SK-MEL-5 (cell line): Measurements from ENCODE around the gene CAD. TPM values are rescaled to one million over a fixed set of nuclear protein-coding genes. Genes with fewer than 3 reads are reported as not detected.

ENCODE experiments used
- DNase-seq: peaks from one replicate; pipeline ENCODE4 v3.0.0-alpha.2; 2016; ENCODE audit warnings: low read depth, low spot score
- in situ Hi-C: cut with HindIII; loops from 2 replicates; pipeline ENCODE4 v1.10.0; 2016; ENCODE audit warnings: low sequenced_read_pairs, high pct_unique_total_duplicates, low pct_unique_long_range_greater_than_20kb
- total RNA-seq: library from RNA; depleted of rRNA; stranded (reverse); fragments of >200 nt; shearing (Covaris generic); gene quantifications from 2 replicates; pipeline ENCODE4 v1.2.3, GENCODE V29; 2014

CAD gene
- total RNA-seq, 1 experiment from 2014 or later: 37.0 TPM

DNA sequence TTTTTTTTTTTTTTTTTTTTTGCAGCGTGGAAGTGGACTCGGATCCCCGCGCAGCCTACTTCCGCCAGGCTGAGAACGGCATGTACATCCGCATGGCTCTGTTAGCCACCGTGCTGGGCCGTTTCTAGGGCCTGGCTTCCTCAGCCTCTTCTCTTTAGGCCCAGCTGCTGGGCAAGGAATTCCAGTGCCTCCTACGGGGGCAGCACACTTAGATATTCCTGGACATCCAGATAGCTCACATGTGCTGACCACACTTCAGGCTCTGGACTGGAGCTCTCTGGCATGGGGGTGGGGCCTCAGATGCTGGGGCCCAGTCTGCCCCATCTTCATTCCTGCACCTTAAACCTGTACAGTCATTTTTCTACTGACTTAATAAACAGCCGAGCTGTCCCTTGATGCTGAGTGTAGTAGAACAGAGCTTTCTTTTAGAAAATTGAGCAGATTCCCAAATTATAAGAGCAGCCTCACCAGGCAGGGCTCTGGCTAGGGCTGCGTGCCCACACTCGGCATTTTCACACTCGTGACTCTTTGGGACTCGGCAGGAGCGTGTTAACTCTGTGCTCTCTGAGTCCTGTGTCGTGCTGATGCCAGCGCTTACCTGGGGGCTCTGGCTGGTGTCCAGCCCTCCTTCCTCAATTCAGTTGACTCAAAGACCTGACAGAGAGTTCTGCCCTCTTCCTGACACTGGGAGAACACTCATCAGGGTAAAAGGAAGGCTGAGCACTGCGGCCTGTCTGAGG lies 26.4 kb downstream of the CAD start:
- DNase-seq: no peak
- in situ Hi-C loops: no loop called here

DNA sequence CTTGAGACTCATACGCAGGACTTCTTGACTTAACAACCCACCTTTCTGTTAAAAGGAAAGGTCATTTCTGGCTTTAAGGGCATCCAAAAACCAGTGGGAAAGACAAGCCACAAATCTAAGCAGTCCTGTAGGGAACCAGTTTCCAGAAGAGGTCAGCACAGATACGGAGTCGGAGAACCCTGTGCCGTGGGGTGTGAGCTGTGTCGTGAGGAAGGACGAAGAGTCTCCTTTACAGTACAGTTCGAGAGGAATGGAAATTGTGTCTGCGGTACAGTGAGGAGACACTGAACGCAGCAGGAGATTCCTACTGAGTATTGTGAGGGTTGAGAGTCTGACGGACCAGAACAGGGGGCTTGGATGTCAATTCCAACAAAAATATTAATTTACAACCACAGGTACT lies 27.9 kb downstream of the CAD start:
- in situ Hi-C loops: no loop called here
- no peak for DNase-seq

GRCh38 chr2:27245626-27246025 lies 28.5 kb downstream of the CAD start:
- in situ Hi-C loops: no loop called here
- DNase-seq: no peak

- DNase-seq: no peak
- in situ Hi-C loops: no loop called here
Observed at GRCh38 chr2:27247893-27248292, 30.7 kb downstream of the CAD start.

- in situ Hi-C loops: no loop called here
- no peak for DNase-seq
Observed at GRCh38 chr2:27249159-27249890, 32.2 kb downstream of the CAD start.

GRCh38 chr2:27249891-27250651 lies 32.9 kb downstream of the CAD start:
- DNase-seq: peak; percentile 73
- in situ Hi-C loops: no loop called here

GRCh38 chr2:27250652-27251379 lies 33.6 kb downstream of the CAD start:
- in situ Hi-C loops: no loop called here
- no peak for DNase-seq

DNA sequence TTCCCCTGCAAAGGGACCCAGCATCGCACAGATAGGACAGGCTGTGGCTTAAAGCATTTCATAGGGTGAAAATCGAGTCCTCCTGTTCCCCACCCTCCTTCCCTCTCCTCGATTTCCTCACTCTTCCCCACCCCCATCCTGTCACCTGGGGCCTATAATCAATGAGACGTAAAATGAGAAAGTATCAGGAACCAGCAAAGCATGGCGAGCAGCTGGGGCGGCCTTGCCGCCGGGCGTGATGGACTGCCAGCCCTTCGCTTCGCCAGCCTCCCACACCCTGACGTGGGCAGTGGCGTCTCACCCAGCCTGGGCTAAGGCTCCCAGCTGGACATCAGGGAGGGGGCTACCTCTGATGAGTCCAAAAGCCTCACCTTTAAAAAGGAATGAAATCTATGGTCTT lies 34.6 kb downstream of the CAD start:
- in situ Hi-C loops: no loop called here

GRCh38 chr2:27255187-27255586 lies 38.0 kb downstream of the CAD start:
- in situ Hi-C loops: no loop called here
- DNase-seq: no peak

More for the DNA sequence above, 34.6 kb downstream of the CAD start:
- DNase-seq: no peak

DNA sequence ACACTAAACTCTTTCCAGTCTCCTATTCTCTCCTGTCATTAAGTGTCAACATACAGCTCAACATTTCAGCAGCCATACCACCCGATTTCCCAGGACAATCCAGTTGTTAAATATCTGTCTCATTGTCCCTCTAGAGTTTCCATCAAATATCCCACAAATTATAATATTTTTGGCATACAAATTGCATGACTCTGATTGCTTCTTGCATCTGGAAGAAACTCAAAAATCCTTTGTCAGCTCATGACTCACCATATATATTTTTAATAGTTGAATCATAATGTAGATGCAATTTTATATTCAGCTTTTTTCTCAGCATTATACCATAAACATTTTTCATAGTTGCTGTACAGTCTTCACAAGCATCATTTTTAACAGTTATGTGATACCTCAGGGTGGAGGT lies 38.5 kb downstream of the CAD start:
- no peak for DNase-seq
- in situ Hi-C loops: no loop called here

DNA sequence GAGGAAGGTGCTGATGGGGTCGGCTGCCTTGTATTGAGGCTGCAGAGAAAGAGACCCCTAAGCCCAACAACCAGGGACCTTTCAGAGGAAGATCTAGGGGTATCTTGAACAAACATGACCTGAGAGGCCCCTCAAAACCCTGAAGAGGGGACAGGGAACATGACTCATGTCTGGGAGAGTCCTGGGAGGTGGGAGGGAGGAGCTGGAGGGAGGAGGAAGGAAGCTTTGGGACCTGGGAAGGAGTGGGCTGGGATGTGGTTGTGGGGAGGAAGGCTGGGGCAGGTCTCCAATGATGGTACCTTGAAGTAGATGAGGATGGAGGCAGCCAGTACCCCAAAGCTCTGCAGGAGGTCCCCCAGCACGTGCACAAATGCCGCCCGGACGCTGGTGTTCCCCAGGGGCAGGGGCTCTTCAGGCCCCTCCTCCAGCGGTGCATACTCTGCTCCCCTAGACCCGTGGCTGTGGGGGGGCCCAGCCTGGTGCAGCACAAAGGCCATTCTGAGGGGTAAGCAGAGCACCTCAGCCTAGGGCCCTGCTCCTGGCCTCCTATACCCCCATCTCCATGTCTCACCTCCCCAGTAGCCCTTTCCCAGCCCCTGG lies 39.8 kb downstream of the CAD start:
- in situ Hi-C loops: no loop called here
- no peak for DNase-seq

GRCh38 chr2:27258051-27258450 lies 40.9 kb downstream of the CAD start:
- in situ Hi-C loops: no loop called here
- no peak for DNase-seq

GRCh38 chr2:27261241-27261925 lies 44.2 kb downstream of the CAD start:
- in situ Hi-C loops: no loop called here
- no peak for DNase-seq

DNA sequence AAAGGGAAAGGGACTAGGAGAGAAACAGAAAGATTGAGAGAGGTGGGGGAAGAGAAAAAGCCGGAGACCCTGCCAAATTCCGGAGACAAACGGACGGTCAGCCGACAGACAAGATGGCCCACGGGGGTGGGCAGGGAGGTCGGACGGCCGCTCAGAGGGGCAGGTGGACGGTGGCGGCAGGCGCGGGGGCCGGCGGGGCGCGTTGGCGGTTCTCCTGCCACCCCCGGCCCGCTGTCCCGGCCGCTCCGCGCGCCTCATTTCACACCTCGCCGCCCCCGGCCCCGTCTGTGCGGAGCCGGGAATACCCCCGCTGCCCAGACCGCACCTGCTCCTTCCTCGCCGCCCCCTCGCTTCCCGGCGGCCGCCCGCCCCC lies 44.7 kb downstream of the CAD start:
- no peak for DNase-seq
- in situ Hi-C loops: no loop called here

- DNase-seq: peak; percentile 39
Observed at GRCh38 chr2:27262379-27263286, 45.5 kb downstream of the CAD start, which contains the start of gene SLC30A3. TSS of gene SLC30A3 (minus strand) at chr2:27263047. CDS start at chr2:27262906, 141 bp downstream.

More at GRCh38 chr2:27262379-27263286, 45.5 kb downstream of the CAD start, which contains the start of gene SLC30A3:
- in situ Hi-C loops: no loop called here
